OCI-LY1 (cell line): ENCODE measurements around the gene FNTB.

Source experiments
- H2AFZ ChIP-seq: fragments of 200-600 bp; sonication (generic), shearing (Covaris generic); 2 replicates; pipeline ENCODE4 v1.6.0; 2014; ENCODE audit warnings: antibody characterized with exemption, mild to moderate bottlenecking, low read length
- H3F3A ChIP-seq: fragments of 200-600 bp; sonication (generic), shearing (Covaris generic); 2 replicates; pipeline ENCODE4 v1.6.0; 2014; ENCODE audit warnings: mild to moderate bottlenecking, antibody characterized with exemption, low read length, moderate library complexity; ENCODE audit not compliant: insufficient read depth
- H3K27ac ChIP-seq: fragments of 200-600 bp; sonication (generic); 2 replicates; pipeline ENCODE4 v1.5.1; 2014; ENCODE audit warnings: low read length, mixed run types, mild to moderate bottlenecking, low read depth; ENCODE audit not compliant: poor library complexity, severe bottlenecking
- H3K27me3 ChIP-seq: fragments of 200-600 bp; sonication (generic); 2 replicates; pipeline ENCODE4 v1.6.0; 2014; ENCODE audit warnings: antibody characterized with exemption, mild to moderate bottlenecking, low read length, moderate library complexity; ENCODE audit not compliant: insufficient read depth
- H3K36me3 ChIP-seq: fragments of 200-600 bp; sonication (generic); 2 replicates; pipeline ENCODE4 v1.6.1; 2014; ENCODE audit warnings: mild to moderate bottlenecking, antibody characterized with exemption, low read length, moderate library complexity, mixed read lengths; ENCODE audit not compliant: insufficient read depth
- H3K4me1 ChIP-seq: fragments of 200-600 bp; sonication (generic); 2 replicates; pipeline ENCODE4 v1.5.1; 2014; ENCODE audit warnings: mild to moderate bottlenecking, low read length, moderate library complexity; ENCODE audit not compliant: insufficient read depth, severe bottlenecking
- H3K4me2 ChIP-seq: fragments of 200-600 bp; sonication (generic), shearing (Covaris generic); 2 replicates; pipeline ENCODE4 v1.6.1; 2014; ENCODE audit warnings: low read length
- H3K4me3 ChIP-seq: fragments of 200-600 bp; sonication (generic); 2 replicates; pipeline ENCODE4 v1.5.1; 2014; ENCODE audit warnings: low read length, low read depth, mild to moderate bottlenecking, mixed read lengths; ENCODE audit not compliant: poor library complexity, severe bottlenecking
- H3K79me2 ChIP-seq: fragments of 200-600 bp; shearing (Covaris generic); 2 replicates; pipeline ENCODE4 v1.6.1; 2016; ENCODE audit warnings: mixed run types, low read length, mixed read lengths; ENCODE audit not compliant: insufficient read depth
- H3K9ac ChIP-seq: fragments of 200-600 bp; sonication (generic), shearing (Covaris generic); 2 replicates; pipeline ENCODE4 v1.6.1; 2014; ENCODE audit warnings: mild to moderate bottlenecking, low read length, mixed read lengths
- H3K9me2 ChIP-seq: fragments of 200-600 bp; sonication (generic), shearing (Covaris generic); 2 replicates; pipeline ENCODE4 v1.6.1; 2014; ENCODE audit warnings: low read depth, mild to moderate bottlenecking, low read length, mixed read lengths
- H3K9me3 ChIP-seq: fragments of 200-600 bp; shearing (Covaris generic); 2 replicates; pipeline ENCODE4 v1.6.1; 2014; ENCODE audit warnings: low read length, mixed read lengths
- H4K20me1 ChIP-seq: fragments of 200-600 bp; sonication (generic), shearing (Covaris generic); 2 replicates; pipeline ENCODE4 v1.6.0; 2016; ENCODE audit warnings: mild to moderate bottlenecking, low read length; ENCODE audit not compliant: insufficient read depth
- EZH2 ChIP-seq: fragments of 200-600 bp; sonication (generic), shearing (Covaris generic); IDR thresholded peaks from 2 replicates; pipeline ENCODE4 v1.8.0; 2017; ENCODE audit warnings: borderline replicate concordance, mixed run types, mild to moderate bottlenecking, antibody characterized with exemption, low read length, moderate library complexity, mixed read lengths
- TF ChIP-seq, protein P1 (sequence below): fragments of 200-600 bp; sonication (generic), shearing (Covaris generic); IDR thresholded peaks from 2 replicates; pipeline ENCODE4 v1.5.1; 2017; ENCODE audit warnings: mild to moderate bottlenecking, antibody characterized with exemption, low read length, moderate library complexity, mixed read lengths

FNTB gene

DNA sequence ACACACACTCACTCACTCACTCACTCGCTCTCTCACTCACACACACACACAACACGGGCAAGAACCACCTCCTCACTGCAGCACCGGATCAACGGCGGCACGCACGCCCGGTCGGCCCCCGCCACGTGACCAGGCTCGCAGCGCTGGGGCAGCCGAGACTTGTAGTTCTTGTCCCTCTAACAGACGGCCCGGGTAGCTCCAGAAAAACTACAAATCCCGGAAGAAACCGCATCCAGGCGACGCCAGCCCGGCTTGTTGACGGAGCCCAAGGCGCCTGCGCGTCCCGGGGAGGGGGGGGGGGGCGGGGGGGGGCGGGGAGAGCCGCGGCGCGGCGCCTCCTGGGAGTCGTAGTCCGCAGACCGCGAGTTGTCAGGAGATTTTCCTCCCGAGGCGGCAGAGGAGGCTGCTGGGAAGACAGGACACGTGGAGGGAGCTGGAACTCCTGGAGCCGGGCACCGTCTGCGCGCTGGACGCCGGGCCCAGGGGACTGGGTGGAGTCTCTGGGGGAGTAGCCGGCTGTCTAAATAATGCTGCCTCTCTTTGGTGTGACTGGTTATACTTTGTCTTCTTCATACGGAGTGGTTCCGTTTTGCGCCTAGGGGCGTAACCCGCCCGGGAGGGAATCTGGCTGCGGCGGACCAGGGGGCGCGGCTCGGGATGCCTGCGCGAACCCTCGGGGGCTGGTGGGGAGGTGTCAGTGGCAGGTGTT lies 115.9 kb downstream of the FNTB start, which contains the start of gene MAX:
Gene MAX (minus strand): TSS at position 77 of the 709 bp plus-strand sequence. CDS start 178 bp downstream, outside the sequence.
- peak within 1 kb of the TSS; percentile 99 for H3K4me3 ChIP-seq
- H3K36me3 ChIP-seq = peaks cover 16% of the 10 kb centered on the region; the same call in 1 of the 2 replicates
- H3K27ac ChIP-seq = peak within 1 kb of the TSS; percentile 46
- no peak within 1 kb of the TSS for H2AFZ ChIP-seq
- H4K20me1 ChIP-seq = no peaks in the 10 kb centered on the region
- H3K79me2 ChIP-seq = peaks cover 36% of the 10 kb centered on the region
- no peaks in the 10 kb centered on the region for H3K27me3 ChIP-seq
- no peaks in the 10 kb centered on the region for H3F3A ChIP-seq
- TF ChIP-seq EZH2 = no peak
- TF ChIP-seq, protein P1, sequence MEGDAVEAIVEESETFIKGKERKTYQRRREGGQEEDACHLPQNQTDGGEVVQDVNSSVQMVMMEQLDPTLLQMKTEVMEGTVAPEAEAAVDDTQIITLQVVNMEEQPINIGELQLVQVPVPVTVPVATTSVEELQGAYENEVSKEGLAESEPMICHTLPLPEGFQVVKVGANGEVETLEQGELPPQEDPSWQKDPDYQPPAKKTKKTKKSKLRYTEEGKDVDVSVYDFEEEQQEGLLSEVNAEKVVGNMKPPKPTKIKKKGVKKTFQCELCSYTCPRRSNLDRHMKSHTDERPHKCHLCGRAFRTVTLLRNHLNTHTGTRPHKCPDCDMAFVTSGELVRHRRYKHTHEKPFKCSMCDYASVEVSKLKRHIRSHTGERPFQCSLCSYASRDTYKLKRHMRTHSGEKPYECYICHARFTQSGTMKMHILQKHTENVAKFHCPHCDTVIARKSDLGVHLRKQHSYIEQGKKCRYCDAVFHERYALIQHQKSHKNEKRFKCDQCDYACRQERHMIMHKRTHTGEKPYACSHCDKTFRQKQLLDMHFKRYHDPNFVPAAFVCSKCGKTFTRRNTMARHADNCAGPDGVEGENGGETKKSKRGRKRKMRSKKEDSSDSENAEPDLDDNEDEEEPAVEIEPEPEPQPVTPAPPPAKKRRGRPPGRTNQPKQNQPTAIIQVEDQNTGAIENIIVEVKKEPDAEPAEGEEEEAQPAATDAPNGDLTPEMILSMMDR = no peak
- peak within 1 kb of the TSS; percentile 92 for H3K4me2 ChIP-seq
- H3K4me1 ChIP-seq = peaks cover 39% of the 10 kb centered on the region
- no peaks in the 10 kb centered on the region for H3K9me2 ChIP-seq
- no peaks in the 10 kb centered on the region for H3K9me3 ChIP-seq
- peak within 1 kb of the TSS; percentile 97 for H3K9ac ChIP-seq

GRCh38 chr14:65103150-65103760 lies 116.6 kb downstream of the FNTB start:
- Histone ChIP-seq H3K4me3 (peak overlapping the region; percentile 99), H3F3A (no peaks in the 10 kb centered on the region), H2AFZ (no peak overlapping the region)

GRCh38 chr14:65104791-65105190 lies 118.1 kb downstream of the FNTB start:
- Histone ChIP-seq H3K4me2 (no peak overlapping the region), H4K20me1 (no peaks in the 10 kb centered on the region), H3K27me3 (no peaks in the 10 kb centered on the region), H3K9me3 (no peaks in the 10 kb centered on the region), H3F3A (no peaks in the 10 kb centered on the region), H3K9ac (no peak overlapping the region), H2AFZ (no peak overlapping the region), H3K79me2 (peaks cover 14% of the 10 kb centered on the region), H3K4me1 (peaks cover 30% of the 10 kb centered on the region), H3K4me3 (no peak overlapping the region), H3K9me2 (no peaks in the 10 kb centered on the region), H3K27ac (no peak overlapping the region), H3K36me3 (peaks cover 4% of the 10 kb centered on the region; the same call in 1 of the 2 replicates)
- TF ChIP-seq EZH2 = no peak
- TF ChIP-seq, protein P1 = no peak

More at GRCh38 chr14:65103150-65103760, 116.6 kb downstream of the FNTB start:
- Histone ChIP-seq H3K4me2 (peak overlapping the region; percentile 86), H3K36me3 (peaks cover 9% of the 10 kb centered on the region; the same call in 1 of the 2 replicates), H3K79me2 (peaks cover 29% of the 10 kb centered on the region), H4K20me1 (no peaks in the 10 kb centered on the region), H3K9me3 (no peaks in the 10 kb centered on the region), H3K9me2 (no peaks in the 10 kb centered on the region), H3K27me3 (no peaks in the 10 kb centered on the region), H3K9ac (peak overlapping the region; percentile 73), H3K4me1 (peaks cover 36% of the 10 kb centered on the region), H3K27ac (no peak overlapping the region)
- TF ChIP-seq, protein P1 = no peak; the same call in 1 of the 2 replicates
- no peak for TF ChIP-seq EZH2
